ENCODE results near the gene KIF4B.
"Not testable (repeated sequence)": the region's sequence is repeated elsewhere in the genome, so short reads cannot be mapped to it uniquely, and the experiment has no call there.

Gene KIF4B

DNA sequence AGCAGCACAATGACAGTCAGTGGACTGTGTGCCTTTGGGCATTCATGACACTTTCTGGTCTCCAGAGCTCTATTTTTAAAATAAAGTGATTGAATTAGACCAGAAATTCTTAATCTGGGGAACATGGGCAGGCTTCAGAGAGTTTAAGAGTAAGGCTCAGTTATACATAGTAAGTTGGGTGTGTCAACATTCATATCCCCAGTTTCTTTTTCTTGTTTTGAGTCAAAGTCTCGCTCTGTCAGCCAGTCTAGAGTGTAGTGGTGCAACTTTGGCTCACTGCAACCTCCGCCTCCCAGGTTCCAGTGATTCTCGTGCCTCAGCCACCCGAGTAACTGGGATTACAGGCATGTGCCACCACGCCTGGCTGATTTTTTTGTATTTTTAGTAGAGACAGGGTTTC is 13.7 kb upstream of the KIF4B start:
- no peak for DNase-seq
- intact Hi-C loops (cut with DNase I): no loop called here

DNA sequence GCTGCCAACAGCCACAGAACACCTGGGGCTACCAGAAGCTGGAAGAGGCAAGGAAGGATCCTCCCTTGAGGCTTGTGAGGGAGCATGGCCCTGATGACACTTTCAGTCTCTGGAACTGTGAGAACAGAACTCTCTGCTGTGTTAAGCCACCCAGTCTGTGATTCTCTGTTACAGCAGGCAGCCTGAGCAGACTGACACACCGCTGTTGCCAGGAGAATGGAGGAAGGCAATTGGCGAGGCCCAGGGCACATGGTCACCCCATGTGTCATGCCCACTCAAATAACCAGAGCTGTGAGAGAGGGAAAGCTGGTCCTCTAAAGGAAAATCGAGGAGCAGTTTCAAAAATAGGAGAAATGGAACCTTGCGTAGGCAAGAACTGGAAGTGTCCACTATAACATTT is 12.0 kb upstream of the KIF4B start:
- no peak for DNase-seq
- intact Hi-C loops (cut with DNase I): no loop called here

DNA sequence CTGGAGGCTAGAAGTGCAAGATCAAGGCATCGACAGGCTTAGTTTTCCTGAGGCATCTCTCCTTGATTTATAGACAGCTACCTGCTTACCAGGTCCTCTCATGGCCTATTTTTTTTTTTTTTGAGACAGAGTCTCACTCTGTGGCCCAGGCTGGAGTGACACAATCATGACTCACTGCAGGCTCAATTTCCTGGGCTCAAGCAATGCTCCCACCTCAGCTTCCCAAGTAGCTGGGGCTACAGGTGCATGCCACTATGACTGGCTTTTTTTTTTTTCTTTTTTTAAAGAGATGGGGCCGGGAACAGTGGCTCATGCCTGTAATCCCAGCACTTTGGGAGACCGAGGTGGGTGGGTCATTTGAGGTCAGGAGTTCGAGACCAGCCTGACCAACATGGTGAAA is 10.8 kb upstream of the KIF4B start:
- intact Hi-C loops (cut with DNase I): not testable (repeated sequence)

DNA sequence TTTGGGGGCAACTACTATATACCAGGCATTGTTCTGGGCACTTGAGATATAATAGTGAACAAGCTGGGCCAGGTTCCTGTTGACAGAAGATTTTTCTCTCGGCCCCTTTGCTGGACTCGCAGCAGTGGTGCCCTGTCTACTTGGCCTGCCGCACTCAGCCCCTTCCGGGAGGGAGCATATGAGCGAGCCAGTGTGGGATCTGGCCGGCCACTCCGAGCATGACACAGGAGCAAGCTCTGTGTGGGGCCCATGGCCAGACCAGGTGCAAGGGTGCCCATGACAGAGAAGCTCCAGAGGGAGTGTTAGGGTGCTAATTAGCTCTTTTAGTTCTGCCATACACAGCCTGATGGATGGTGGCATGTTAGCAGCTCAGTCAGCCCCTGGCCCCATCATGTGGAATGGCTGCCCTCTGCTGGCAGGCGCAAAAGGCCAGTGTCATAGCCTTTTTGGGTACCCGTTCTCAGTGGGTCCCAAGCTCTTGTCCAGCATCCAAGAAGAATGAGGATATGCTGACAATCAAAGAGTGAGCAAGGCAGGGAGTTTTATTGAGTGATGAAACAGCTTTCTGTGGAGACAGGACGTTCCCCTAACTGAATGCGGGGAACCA is 9.3 kb upstream of the KIF4B start:
- peak in 33 of 42 donors; percentile 7 to 75 (median 36) for DNase-seq

More for the DNA sequence above, 10.8 kb upstream of the KIF4B start:
- DNase-seq: not testable (repeated sequence)

DNA sequence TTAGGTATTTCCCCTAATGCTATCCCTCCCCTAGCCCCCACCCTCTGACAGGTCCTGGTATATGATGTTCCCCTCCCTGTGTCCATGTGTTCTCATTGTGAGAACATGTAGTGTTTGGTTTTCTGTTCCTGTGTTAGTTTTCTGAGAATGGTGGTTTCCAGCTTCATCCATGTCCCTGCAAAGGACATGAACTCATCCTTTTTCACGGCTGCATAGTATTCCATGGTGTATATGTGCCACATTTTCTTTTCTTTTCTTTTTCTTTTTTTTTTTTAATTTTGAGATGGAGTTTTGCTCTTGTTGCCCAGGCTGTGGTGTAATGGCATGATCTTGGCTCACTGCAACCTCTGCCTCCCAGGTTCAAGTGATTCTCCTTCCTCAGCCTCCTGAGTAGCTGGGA is 7.3 kb upstream of the KIF4B start:
- DNase-seq; intact Hi-C loops (cut with DNase I): not testable (repeated sequence)

More for the DNA sequence above, 9.3 kb upstream of the KIF4B start:
- intact Hi-C loops (cut with DNase I): no loop called here

DNA sequence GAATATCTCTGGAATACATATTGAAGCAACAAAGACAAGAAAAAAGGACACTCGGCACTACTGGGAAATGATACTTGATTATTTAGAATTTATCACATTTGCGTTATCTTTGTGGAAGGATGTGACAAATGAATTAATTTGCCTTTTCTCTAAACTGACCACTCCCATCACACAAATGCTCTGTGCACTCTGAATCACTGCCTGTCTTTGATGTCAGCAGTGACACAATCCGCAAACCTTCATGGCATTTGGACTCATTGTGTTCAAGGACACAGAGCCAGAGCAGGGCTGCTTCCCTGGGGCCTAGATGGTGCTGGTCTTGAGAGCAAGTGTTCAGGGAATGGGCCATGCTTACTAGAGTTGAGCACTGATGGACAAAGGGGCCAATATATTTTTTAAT is 4.9 kb upstream of the KIF4B start:
- intact Hi-C loops (cut with DNase I): no loop called here
- no peak for DNase-seq

DNA sequence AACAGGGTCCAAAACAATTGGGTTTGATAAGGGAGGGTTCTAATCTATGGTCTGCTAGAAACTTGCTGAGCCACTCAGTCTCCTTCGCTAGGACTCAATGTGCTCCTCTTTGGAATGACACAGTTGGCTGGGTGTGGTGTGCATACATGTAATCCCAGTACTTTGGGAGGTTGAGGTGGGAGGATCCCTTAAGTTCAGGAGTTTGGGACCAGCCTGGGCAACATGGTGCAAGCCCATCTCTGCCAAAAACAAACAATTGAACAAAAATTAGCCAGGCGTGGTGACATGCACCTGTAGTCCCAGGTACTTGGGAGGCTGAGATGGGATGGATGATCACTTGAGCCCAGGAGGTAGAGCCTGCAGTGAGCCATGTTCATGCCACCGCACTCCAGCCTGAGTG is 2.7 kb upstream of the KIF4B start:
- DNase-seq: no peak
- intact Hi-C loops (cut with DNase I): no loop called here

DNA sequence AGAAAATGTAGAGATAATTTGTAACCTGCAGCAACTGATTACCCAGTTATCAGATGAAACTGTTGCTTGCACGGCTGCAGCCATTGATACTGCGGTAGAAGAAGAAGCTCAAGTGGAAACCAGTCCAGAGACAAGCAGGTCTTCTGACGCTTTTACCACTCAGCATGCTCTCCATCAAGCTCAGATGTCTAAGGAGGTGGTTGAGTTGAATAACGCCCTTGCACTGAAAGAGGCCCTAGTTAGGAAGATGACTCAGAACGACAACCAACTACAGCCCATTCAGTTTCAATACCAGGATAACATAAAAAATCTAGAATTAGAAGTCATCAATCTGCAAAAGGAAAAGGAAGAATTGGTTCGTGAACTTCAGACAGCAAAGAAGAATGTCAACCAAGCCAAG is 1.7 kb downstream of the KIF4B start:
- DNase-seq: no peak

DNA sequence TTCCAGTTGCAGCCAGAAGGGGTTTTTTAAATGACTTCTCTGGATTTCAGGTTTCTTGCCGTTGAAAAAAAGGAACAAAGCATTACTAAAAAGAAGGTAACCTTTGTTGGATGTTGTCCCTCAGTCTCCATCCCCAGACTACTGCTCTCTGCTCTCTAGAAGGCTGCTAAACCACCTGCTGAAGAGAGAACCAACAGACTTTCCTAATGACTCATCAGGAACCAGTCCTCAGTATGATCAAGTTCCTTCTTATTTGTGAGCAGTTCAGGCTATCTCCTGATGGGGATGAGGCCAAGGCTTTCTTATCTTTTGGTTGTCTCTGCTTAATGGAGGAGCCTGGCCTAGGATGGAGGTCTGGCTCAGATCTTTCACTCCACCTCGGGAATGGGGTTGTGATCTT is 4.1 kb downstream of the KIF4B start:
- intact Hi-C loops (cut with DNase I): no loop called here

More for the DNA sequence above, 1.7 kb downstream of the KIF4B start:
- intact Hi-C loops (cut with DNase I): no loop called here

DNA sequence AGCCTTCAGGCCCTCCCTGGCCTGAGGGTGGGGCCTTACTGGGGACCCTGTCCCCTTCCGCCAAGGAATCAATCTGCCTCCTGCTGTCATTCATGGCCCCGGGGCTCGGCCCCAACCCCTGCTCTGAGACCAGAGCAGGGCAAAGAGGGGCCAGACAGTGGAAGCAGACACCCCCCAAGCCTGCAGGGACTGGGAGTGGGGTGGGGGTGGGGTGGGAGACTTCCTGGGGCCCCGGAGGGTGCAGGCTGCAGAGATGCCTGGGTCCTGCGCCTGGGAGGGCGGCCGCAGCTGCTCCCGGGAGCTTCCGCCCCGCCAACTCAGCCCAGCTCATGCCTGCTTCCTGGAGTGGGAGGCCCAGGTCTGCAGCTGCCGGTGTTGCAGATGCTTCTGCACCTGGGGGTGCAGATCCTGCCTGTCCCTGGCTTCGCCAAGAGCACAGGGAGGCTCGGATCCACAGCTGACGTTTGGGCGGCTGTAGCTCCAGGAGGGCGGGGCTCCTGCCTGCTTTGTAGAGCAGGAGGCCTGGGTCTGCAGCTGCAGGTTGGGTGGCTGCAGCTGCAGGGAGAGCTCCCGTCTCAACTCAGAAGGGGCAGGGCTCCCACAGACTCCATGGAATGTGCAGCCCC is 6.2 kb downstream of the KIF4B start:
- DNase-seq: no peak
- intact Hi-C loops (cut with DNase I): no loop called here

More for the DNA sequence above, 4.1 kb downstream of the KIF4B start:
- DNase-seq: no peak

DNA sequence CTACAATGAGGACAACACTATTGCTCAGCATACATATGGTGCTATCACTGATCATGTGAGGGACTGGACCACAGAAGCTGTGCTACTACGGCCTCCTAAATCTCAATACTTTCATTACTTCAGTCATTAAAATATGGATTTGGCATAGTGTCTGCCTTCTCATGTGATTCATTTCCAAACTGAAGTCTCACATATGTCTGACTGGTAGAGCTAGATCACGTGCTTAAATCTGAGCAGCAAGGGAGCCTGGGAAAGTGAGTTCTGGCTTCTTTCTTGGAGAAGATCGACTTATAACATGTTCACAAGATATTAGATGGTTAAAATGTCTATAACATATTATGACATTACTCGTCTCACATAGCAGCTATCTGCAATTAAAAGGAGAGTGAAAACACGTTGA is 8.3 kb downstream of the KIF4B start:
- DNase-seq: no peak
- intact Hi-C loops (cut with DNase I): no loop called here

DNA sequence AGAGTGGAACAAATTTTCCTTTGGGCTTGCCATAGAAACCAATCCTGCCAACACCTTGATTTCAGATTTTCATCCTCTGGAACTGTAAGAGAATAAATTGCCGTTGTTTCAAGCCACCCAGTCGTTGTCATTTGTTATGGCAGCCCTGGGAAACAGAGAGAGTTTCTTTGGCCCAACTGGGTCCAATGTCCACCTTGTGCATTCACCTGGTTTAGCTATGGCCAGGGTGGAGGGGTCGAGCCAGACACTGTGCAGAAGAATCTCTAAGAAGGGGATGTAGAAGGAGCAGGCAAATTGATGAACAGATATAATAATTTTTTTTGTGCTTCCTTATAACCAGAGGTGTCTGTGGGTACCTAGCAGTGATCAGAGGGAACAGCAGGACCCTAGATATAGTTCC is 9.8 kb downstream of the KIF4B start:
- DNase-seq: no peak
- intact Hi-C loops (cut with DNase I): no loop called here

DNA sequence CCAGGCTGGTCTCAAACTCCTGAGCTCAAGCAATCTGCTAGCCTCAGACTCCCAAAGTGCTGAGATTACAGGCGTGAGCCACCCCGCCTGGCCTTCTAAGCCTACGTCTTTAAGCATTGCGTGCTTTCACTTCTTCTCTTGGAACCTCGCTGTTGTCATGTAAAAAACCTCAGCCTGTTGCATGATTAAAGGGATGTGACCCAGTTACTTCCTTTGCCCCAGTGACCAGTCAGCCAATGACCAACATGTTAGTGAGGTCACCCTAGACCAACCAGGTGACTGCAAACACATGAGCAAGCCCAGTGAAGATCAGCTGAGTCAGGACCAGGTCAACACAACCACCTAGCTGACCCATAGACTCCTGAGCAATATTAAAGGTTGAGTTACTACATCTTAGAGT is 10.5 kb downstream of the KIF4B start:
- DNase-seq: no peak
- intact Hi-C loops (cut with DNase I): no loop called here

DNA sequence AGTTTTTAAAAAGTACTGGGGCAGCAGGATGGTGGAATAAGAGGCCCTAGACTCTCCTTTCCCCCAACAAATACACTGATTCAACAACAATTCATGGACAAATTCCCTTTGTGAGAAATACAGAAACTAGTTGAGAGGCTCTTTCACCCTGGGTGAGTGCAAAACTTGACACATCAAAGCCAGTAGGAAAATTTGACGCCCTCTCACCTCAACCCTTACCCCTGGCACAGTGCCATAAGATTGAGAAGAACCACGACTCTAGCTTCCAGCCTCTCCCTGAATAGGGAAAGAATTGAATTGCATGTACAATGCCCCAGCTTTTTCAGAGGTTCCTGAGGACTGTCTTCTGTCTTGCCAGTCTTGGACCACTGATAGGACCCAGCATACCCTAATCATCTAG is 12.3 kb downstream of the KIF4B start:
- no peak for DNase-seq
- intact Hi-C loops (cut with DNase I): no loop called here

DNA sequence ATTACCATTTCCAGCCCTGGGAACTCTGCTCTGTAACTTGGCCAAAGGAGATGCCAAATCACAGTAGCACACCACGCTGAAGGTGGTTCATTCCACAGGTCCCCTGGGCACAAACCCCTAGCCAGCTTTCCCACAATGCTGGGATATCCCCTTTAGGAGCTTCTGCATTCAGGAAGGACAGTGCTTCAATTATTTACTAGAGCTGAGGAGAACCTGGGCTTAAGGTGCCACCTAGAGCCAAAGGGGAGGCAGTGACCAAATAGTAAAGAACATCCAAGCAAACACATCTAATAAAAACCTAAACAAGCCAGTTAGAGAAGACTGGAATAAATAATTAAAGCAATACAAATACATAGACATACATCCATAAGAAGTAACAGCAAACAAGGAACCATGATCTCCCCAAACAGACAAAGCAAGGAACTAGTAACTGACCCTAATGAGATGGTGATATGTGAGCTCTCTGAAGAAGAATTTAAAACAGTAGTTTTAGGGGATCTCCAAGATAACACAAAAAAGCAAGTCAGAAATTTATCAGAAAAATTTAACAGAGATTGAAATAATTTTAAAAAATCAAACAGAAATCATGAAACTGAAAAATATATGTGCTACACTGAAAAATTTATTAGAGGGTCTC is 14.6 kb downstream of the KIF4B start:
- intact Hi-C loops (cut with DNase I): no loop called here
- DNase-seq: no peak

DNA sequence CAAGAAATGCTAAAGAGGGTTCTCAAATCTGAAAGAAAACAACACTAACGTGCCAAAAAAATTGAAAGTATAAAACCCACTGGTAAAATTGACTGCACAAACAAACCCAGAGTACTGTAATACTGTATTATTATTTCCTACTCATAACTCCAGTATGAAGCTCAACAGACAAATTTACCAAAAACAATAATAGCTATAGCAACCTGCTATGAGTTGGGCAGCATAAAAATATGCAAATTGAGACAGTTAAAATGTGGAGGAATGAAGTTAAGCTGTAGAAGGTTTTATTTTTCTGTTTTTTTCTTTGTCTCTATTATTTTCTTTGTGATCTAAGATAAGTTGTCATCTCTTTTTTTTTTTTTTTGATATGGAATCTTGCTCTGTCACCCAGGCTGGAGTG is 15.7 kb downstream of the KIF4B start:
- DNase-seq: no peak
- intact Hi-C loops (cut with DNase I): no loop called here

DNA sequence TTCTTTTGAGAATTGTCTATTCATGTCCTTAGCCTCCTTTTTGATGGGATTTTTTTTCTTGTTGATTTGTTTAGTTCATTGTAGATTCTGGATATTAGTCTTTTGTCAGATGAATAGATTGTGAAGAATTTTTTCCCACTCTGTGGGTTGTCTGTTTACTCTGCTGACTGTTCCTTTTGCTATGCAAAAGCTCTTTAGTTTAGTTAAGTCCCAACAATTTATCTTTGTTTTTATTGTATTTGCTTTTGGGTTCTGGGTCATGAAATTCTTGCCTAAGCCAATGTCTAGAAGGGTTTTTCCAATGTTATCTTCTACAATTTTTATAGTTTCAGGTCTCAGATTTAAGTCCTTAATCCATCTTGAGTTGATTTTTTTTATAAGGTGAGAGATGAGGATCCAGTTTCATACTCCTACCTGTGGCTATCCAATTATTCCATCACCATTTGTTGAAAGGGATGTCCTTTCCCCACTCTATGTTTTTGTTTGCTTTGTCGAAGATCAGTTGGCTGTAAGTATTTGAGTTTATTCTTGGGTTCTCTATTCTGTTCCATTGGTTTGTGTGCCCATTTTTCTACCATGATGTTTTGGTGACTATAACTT is 20.7 kb downstream of the KIF4B start:
- intact Hi-C loops (cut with DNase I): not testable (repeated sequence)

DNA sequence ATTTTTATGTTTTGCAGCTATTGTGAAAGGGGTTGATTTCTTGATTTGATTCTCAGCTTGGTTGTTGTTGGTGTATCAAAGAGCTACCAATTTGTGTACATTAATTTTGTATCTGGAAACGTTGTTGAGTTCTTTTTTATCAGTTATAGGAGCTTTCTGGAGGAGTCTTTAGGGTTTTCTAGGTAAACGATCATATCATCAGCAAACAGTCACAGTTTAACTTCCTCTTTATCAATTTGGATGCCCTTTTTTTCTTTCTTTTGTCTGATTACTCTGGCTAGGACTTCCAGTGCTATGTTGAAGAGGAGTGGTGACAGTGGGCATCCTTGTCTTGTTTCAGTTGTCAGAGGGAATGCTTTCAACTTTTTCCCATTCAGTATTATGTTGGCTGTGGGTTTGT is 21.5 kb downstream of the KIF4B start:
- intact Hi-C loops (cut with DNase I); DNase-seq: not testable (repeated sequence)

More for the DNA sequence above, 20.7 kb downstream of the KIF4B start:
- not testable (repeated sequence) for DNase-seq

DNA sequence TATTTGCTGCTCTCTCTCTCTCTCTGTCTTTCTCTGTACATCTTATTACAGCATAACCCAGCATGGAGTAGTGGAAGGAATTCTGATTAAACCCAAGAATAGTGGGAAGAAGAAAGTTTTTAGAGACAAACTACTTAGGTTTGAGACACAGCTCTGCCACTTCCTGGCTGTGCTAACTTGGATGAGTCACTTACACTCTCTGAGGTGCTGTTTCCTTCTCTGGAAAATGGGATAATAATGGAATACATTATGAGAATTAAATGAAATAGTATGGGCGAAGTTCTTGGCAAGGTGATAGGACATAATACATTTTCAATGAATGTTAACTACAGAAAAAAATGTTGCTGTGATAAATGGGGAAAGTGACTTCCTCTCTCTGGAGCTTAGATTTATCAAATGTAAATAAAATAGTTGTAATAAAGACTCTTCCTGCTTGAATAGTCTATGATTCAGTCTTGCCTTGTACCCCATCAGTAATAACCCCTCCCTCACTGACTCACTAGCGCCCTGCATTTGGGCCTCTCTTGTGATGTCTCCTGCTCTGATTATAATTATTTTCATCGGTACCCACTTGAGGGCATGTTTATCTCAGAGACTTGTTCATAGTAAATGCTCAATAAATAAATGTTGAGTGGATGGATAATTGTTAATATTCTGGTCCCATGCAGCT is 27.6 kb downstream of the KIF4B start:
- DNase-seq: no peak
- intact Hi-C loops (cut with DNase I): no loop called here

DNA sequence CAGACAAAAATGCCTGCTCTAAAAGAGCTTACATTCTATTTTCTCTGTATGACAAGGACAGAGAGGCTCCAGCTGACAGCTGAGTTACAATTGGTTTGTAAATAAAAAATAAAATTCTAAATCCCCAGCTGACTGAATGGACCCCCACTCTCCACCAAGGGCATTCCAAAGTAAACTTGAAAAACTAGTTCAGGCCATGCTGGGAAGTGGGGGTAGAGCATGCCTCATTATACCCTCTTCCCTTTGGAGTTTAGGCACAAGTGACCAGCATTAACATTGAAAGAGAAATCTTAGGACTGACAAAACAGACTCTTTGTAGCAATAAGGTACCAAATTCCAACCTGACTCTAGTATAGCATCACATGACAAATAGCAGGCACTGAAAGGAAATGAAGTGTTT is 31.0 kb downstream of the KIF4B start:
- DNase-seq: no peak
- intact Hi-C loops (cut with DNase I): no loop called here
